Thyroid gland (tissue), 4 donors: ENCODE measurements around the gene SYCE3.

Experiments
- POLR2A ChIP-seq, 2 donors: fragments of 450-650 bp; IDR thresholded peaks; one replicate each; pipeline ENCODE4 v1.6.1; 2017; ENCODE audit warnings: antibody characterized with exemption in 2 of 2, mild to moderate bottlenecking in 2 of 2, moderate library complexity in 1 of 2
- TF ChIP-seq, protein P1 (sequence below), 6 experiments: fragments of 200-600 bp in 3 of 6; fragments of 450-650 bp in 3 of 6; sonication (generic) in 3 of 6; IDR thresholded peaks; one replicate each; pipeline ENCODE4 v1.5.1; 2016 to 2019; ENCODE audit warnings: antibody characterized with exemption in 6 of 6, mild to moderate bottlenecking in 2 of 6, inconsistent platforms in 1 of 6, moderate library complexity in 1 of 6

GRCh38 chr22:50519151-50519550 lies 43.6 kb downstream of the SYCE3 start:
- TF ChIP-seq, protein P1, sequence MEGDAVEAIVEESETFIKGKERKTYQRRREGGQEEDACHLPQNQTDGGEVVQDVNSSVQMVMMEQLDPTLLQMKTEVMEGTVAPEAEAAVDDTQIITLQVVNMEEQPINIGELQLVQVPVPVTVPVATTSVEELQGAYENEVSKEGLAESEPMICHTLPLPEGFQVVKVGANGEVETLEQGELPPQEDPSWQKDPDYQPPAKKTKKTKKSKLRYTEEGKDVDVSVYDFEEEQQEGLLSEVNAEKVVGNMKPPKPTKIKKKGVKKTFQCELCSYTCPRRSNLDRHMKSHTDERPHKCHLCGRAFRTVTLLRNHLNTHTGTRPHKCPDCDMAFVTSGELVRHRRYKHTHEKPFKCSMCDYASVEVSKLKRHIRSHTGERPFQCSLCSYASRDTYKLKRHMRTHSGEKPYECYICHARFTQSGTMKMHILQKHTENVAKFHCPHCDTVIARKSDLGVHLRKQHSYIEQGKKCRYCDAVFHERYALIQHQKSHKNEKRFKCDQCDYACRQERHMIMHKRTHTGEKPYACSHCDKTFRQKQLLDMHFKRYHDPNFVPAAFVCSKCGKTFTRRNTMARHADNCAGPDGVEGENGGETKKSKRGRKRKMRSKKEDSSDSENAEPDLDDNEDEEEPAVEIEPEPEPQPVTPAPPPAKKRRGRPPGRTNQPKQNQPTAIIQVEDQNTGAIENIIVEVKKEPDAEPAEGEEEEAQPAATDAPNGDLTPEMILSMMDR (IDR thresholded peaks at IDR 0.05), result no peak
- no peak for TF ChIP-seq POLR2A (IDR thresholded peaks at IDR 0.05)
